Endothelial cell of umbilical vein (primary cell): ENCODE measurements around the gene IFT74. TPM values are rescaled to one million over a fixed set of nuclear protein-coding genes. Genes with fewer than 3 reads are reported as not detected.

Experiments used
- BruUV-seq: library from RNA; stranded (reverse); fragments of 400-500 nt; replicated peaks from 2 replicates; lab custom pipeline; 2021; lab: Mats Ljungman, UMichigan
- CTCF ChIA-PET: fragments of 300-600, 350-600 bp; sonication (Branson Sonifier 250); formaldehyde crosslinking; loops from one replicate; lab custom pipeline; 2021; ENCODE audit warnings: antibody characterized with exemption, inconsistent platforms; lab: Charles Lee
- POLR2A ChIA-PET: fragments of 300-600, 350-600 bp; sonication (Branson Sonifier 250); formaldehyde crosslinking; loops from one replicate; lab custom pipeline; 2021; ENCODE audit warnings: antibody characterized with exemption, inconsistent platforms; lab: Charles Lee
- DNase-seq: peaks from one replicate; pipeline ENCODE4 v3.0.0-alpha.2; 2011; ENCODE audit warnings: low read depth, low spot score
- FAIRE-seq: peaks from 2 replicates; lab custom pipeline; 2011; peaks lifted over from hg19 to GRCh38; lab: Jason Lieb, UNC
- H2AFZ ChIP-seq: 2 replicates; pipeline ENCODE4 v1.6.0; 2012; ENCODE audit warnings: low read depth, low read length, control low read depth, inconsistent platforms
- H3K27ac ChIP-seq: 2 replicates; pipeline ENCODE4 v1.5.1; 2011; ENCODE audit warnings: low read depth, mild to moderate bottlenecking, control low read depth, low read length, moderate library complexity; ENCODE audit not compliant: insufficient read depth
- H3K27me3 ChIP-seq, 2 experiments: 2 replicates each; pipeline versions ENCODE4 v1.6.0 to v1.6.1; 2011; ENCODE audit warnings: low read length in 2 of 2, mixed read lengths in 1 of 2; ENCODE audit not compliant: control insufficient read depth in 2 of 2, insufficient read depth in 2 of 2
- H3K36me3 ChIP-seq, 2 experiments: 2 replicates in 1 of 2; 3 replicates in 1 of 2; pipeline ENCODE4 v1.5.1; 2011; ENCODE audit warnings: low read length in 2 of 2, mild to moderate bottlenecking in 1 of 2, moderate library complexity in 1 of 2; ENCODE audit not compliant: control insufficient read depth in 2 of 2, insufficient read depth in 2 of 2; ENCODE audit errors: extremely low read depth in 1 of 2
- H3K4me1 ChIP-seq: 3 replicates; pipeline ENCODE4 v1.5.1; 2011; ENCODE audit warnings: mild to moderate bottlenecking, low read length; ENCODE audit not compliant: control insufficient read depth, insufficient read depth; ENCODE audit errors: extremely low read depth
- H3K4me2 ChIP-seq: 2 replicates; pipeline ENCODE4 v1.6.1; 2011; ENCODE audit warnings: low read length, control low read depth, mixed read lengths; ENCODE audit not compliant: insufficient read depth
- H3K4me3 ChIP-seq, 3 experiments: fragments of 200-600 bp in 1 of 3; sonication (generic), shearing (Covaris generic) in 1 of 3; replicated peaks in 1 of 3; 2 replicates each; pipeline ENCODE4 v1.5.1; 2011 to 2016; ENCODE audit warnings: control low read depth in 3 of 3, low read length in 3 of 3, mild to moderate bottlenecking in 2 of 3, inconsistent platforms in 1 of 3, low read depth in 1 of 3, moderate library complexity in 1 of 3; ENCODE audit not compliant: insufficient read depth in 1 of 3
- H3K79me2 ChIP-seq: 2 replicates; pipeline ENCODE4 v1.6.0; 2012; ENCODE audit warnings: low read length, inconsistent platforms; ENCODE audit not compliant: control insufficient read depth, insufficient read depth
- H3K9ac ChIP-seq: replicated peaks from 2 replicates; pipeline ENCODE3; 2011; ENCODE audit warnings: low read length, control low read depth; ENCODE audit not compliant: insufficient read depth; ENCODE audit errors: extremely low read depth
- H3K9me1 ChIP-seq: replicated peaks from 3 replicates; pipeline ENCODE4 v1.6.0; 2011; ENCODE audit warnings: mild to moderate bottlenecking, low read length; ENCODE audit not compliant: control insufficient read depth, insufficient read depth; ENCODE audit errors: extremely low read depth
- H3K9me3 ChIP-seq: replicated peaks from 2 replicates; pipeline ENCODE4 v1.5.1; 2012; ENCODE audit warnings: low read length, inconsistent platforms; ENCODE audit not compliant: control insufficient read depth, insufficient read depth
- H4K20me1 ChIP-seq: replicated peaks from 2 replicates; pipeline ENCODE3; 2011; ENCODE audit warnings: mild to moderate bottlenecking, low read length; ENCODE audit not compliant: control insufficient read depth, insufficient read depth; ENCODE audit errors: extremely low read depth
- EZH2 ChIP-seq: IDR thresholded peaks from 2 replicates; pipeline ENCODE4 v1.6.1; 2012; ENCODE audit warnings: borderline replicate concordance, low read depth, mild to moderate bottlenecking, moderate library complexity, low read length, inconsistent platforms; ENCODE audit not compliant: severe bottlenecking
- FOS ChIP-seq: IDR thresholded peaks from 2 replicates; pipeline ENCODE4 v1.6.1; 2011; ENCODE audit warnings: mild to moderate bottlenecking, low read length, moderate library complexity, borderline replicate concordance; ENCODE audit not compliant: insufficient read depth
- GATA2 ChIP-seq: IDR thresholded peaks from 2 replicates; pipeline ENCODE4 v1.7.0; 2011; ENCODE audit warnings: low read depth, mild to moderate bottlenecking, moderate library complexity, mixed read lengths, low read length; ENCODE audit not compliant: insufficient read length, insufficient read depth
- JUN ChIP-seq: IDR thresholded peaks from 2 replicates; pipeline ENCODE4 v1.6.1; 2011; ENCODE audit warnings: borderline replicate concordance, low read depth; ENCODE audit not compliant: insufficient read length, insufficient read depth
- MYC ChIP-seq: IDR thresholded peaks from one replicate; pipeline ENCODE4 v1.6.1; 2011; ENCODE audit warnings: mild to moderate bottlenecking, low read depth, low read length
- POLR2A ChIP-seq: IDR thresholded peaks from 2 replicates; pipeline ENCODE4 v1.6.1; 2012; ENCODE audit warnings: low read depth, mild to moderate bottlenecking, control low read depth, low read length
- POLR2AphosphoS5 ChIP-seq: IDR thresholded peaks from 2 replicates; pipeline ENCODE4 v1.6.1; 2012; ENCODE audit warnings: low read depth, mild to moderate bottlenecking, control low read depth, low read length, moderate library complexity; ENCODE audit not compliant: insufficient read depth
- dilution Hi-C: fragments of 300-500 bp; cut with MboI; formaldehyde crosslinking; loops from one replicate; pipeline ENCODE4 v1.15.0; 2019; ENCODE audit warnings: low sequenced_read_pairs; ENCODE audit not compliant: extremely low pct_ligation_motif_present
- intact Hi-C: fragments of 100-400 bp; cut with micrococcal nuclease; formaldehyde crosslinking; loops from one replicate; pipeline ENCODE4 v1.10.0; 2022
- polyA plus RNA-seq, 4 experiments: library from polyadenylated mRNA; depleted of rRNA in 3 of 4; stranded (reverse) in 3 of 4; unstranded in 1 of 4; fragments of >200 nt; gene quantifications; 2 replicates each; pipeline versions ENCODE4 v1.2.1 to v1.2.3, GENCODE V29; 2011 to 2012; ENCODE audit warnings: missing spikeins in 1 of 4
- total RNA-seq: library from RNA; stranded (reverse); gene quantifications from 2 replicates; pipeline ENCODE4 v1.2.3, GENCODE V29; 2021
- TF ChIP-seq, protein P1 (sequence below): IDR thresholded peaks from 2 replicates; pipeline ENCODE4 v1.6.1; 2011; ENCODE audit not compliant: insufficient read depth, insufficient read length
- TF ChIP-seq, protein P2 (sequence below), 2 donors: IDR thresholded peaks; 1 replicate in 1 of 2; 2 replicates in 1 of 2; pipeline ENCODE4 v1.5.1; 2011; ENCODE audit warnings: low read length in 2 of 2, mild to moderate bottlenecking in 2 of 2, moderate library complexity in 2 of 2, control low read depth in 1 of 2, inconsistent platforms in 1 of 2, low read depth in 1 of 2; ENCODE audit not compliant: insufficient read depth in 1 of 2; ENCODE audit errors: extremely low read depth in 1 of 2

Gene IFT74
- total and polyA plus RNA-seq, 2 donors (not counting 3 experiments of a cell fraction or from before 2014, with no cell fraction given), result 3.4 to 10.8 TPM

DNA sequence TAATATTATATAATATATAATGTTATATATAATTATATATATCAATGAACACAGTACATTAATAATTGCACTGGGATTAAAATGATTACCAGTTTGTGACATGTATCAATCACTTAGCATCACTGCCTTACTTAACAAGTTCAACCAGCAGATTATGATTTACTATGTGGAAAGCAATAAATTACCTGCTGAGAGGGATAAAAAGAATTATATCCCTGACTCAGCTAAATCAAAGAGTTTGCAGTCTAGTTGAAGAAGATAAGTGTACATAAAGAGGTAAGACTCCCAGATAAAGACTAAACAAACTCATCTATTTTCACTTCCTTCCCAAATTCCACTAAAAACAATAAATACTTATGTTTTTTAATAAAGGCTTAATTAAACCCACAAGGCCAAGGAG is 20.4 kb upstream of the IFT74 start:
- dilution Hi-C loops (no loop called here), intact Hi-C loops (no loop called here)
- no peak overlapping the region for H3K4me2 ChIP-seq
- H3K9me1 ChIP-seq, result no peaks in the 10 kb centered on the region
- TF ChIP-seq POLR2A (no peak), JUN (no peak), EZH2 (no peak), MYC (no peak), GATA2 (no peak), FOS (no peak), POLR2AphosphoS5 (no peak)
- TF ChIP-seq, protein P1, sequence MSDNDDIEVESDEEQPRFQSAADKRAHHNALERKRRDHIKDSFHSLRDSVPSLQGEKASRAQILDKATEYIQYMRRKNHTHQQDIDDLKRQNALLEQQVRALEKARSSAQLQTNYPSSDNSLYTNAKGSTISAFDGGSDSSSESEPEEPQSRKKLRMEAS, result no peak
- TF ChIP-seq, protein P2, sequence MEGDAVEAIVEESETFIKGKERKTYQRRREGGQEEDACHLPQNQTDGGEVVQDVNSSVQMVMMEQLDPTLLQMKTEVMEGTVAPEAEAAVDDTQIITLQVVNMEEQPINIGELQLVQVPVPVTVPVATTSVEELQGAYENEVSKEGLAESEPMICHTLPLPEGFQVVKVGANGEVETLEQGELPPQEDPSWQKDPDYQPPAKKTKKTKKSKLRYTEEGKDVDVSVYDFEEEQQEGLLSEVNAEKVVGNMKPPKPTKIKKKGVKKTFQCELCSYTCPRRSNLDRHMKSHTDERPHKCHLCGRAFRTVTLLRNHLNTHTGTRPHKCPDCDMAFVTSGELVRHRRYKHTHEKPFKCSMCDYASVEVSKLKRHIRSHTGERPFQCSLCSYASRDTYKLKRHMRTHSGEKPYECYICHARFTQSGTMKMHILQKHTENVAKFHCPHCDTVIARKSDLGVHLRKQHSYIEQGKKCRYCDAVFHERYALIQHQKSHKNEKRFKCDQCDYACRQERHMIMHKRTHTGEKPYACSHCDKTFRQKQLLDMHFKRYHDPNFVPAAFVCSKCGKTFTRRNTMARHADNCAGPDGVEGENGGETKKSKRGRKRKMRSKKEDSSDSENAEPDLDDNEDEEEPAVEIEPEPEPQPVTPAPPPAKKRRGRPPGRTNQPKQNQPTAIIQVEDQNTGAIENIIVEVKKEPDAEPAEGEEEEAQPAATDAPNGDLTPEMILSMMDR (IDR thresholded peaks at IDR 0.05; ENCODE audit: extremely low read depth in 1 of 2, insufficient read depth in 1 of 2, low read depth in 1 of 2, low read length in 2 of 2), result no peak
- H3K4me1 ChIP-seq, result no peaks in the 10 kb centered on the region
- no peak overlapping the region for H3K9ac ChIP-seq
- H3K9me3 ChIP-seq, result no peaks in the 10 kb centered on the region
- peaks cover 62% of the 10 kb centered on the region for H3K79me2 ChIP-seq
- no peak overlapping the region for H3K27ac ChIP-seq
- peaks cover 0 to 3% of the 10 kb centered on the region in 2 experiments for H3K36me3 ChIP-seq
- POLR2A ChIA-PET, result no interaction called here
- H3K27me3 ChIP-seq, result no peaks in the 10 kb centered on the region
- H3K4me3 ChIP-seq, result no peak overlapping the region
- no TSS peak for BruUV-seq
- no peak for FAIRE-seq
- H2AFZ ChIP-seq, result no peak overlapping the region
- CTCF ChIA-PET, result no interaction called here
- H4K20me1 ChIP-seq, result peaks cover 5% of the 10 kb centered on the region
- DNase-seq, result no peak
